OCI-LY1 (cell line): Measurements from ENCODE around the gene COQ9.

Experiments
- H2AFZ ChIP-seq: fragments of 200-600 bp; sonication (generic), shearing (Covaris generic); 2 replicates; pipeline ENCODE4 v1.6.0; 2014; ENCODE audit warnings: antibody characterized with exemption, mild to moderate bottlenecking, low read length
- H3F3A ChIP-seq: fragments of 200-600 bp; sonication (generic), shearing (Covaris generic); 2 replicates; pipeline ENCODE4 v1.6.0; 2014; ENCODE audit warnings: mild to moderate bottlenecking, antibody characterized with exemption, low read length, moderate library complexity; ENCODE audit not compliant: insufficient read depth
- H3K27ac ChIP-seq: fragments of 200-600 bp; sonication (generic); 2 replicates; pipeline ENCODE4 v1.5.1; 2014; ENCODE audit warnings: low read length, mixed run types, mild to moderate bottlenecking, low read depth; ENCODE audit not compliant: poor library complexity, severe bottlenecking
- H3K27me3 ChIP-seq: fragments of 200-600 bp; sonication (generic); 2 replicates; pipeline ENCODE4 v1.6.0; 2014; ENCODE audit warnings: antibody characterized with exemption, mild to moderate bottlenecking, low read length, moderate library complexity; ENCODE audit not compliant: insufficient read depth
- H3K36me3 ChIP-seq: fragments of 200-600 bp; sonication (generic); 2 replicates; pipeline ENCODE4 v1.6.1; 2014; ENCODE audit warnings: mild to moderate bottlenecking, antibody characterized with exemption, low read length, moderate library complexity, mixed read lengths; ENCODE audit not compliant: insufficient read depth
- H3K4me1 ChIP-seq: fragments of 200-600 bp; sonication (generic); 2 replicates; pipeline ENCODE4 v1.5.1; 2014; ENCODE audit warnings: mild to moderate bottlenecking, low read length, moderate library complexity; ENCODE audit not compliant: insufficient read depth, severe bottlenecking
- H3K4me2 ChIP-seq: fragments of 200-600 bp; sonication (generic), shearing (Covaris generic); 2 replicates; pipeline ENCODE4 v1.6.1; 2014; ENCODE audit warnings: low read length
- H3K4me3 ChIP-seq: fragments of 200-600 bp; sonication (generic); 2 replicates; pipeline ENCODE4 v1.5.1; 2014; ENCODE audit warnings: low read length, low read depth, mild to moderate bottlenecking, mixed read lengths; ENCODE audit not compliant: poor library complexity, severe bottlenecking
- H3K79me2 ChIP-seq: fragments of 200-600 bp; shearing (Covaris generic); 2 replicates; pipeline ENCODE4 v1.6.1; 2016; ENCODE audit warnings: mixed run types, low read length, mixed read lengths; ENCODE audit not compliant: insufficient read depth
- H3K9ac ChIP-seq: fragments of 200-600 bp; sonication (generic), shearing (Covaris generic); 2 replicates; pipeline ENCODE4 v1.6.1; 2014; ENCODE audit warnings: mild to moderate bottlenecking, low read length, mixed read lengths
- H3K9me2 ChIP-seq: fragments of 200-600 bp; sonication (generic), shearing (Covaris generic); 2 replicates; pipeline ENCODE4 v1.6.1; 2014; ENCODE audit warnings: low read depth, mild to moderate bottlenecking, low read length, mixed read lengths
- H3K9me3 ChIP-seq: fragments of 200-600 bp; shearing (Covaris generic); 2 replicates; pipeline ENCODE4 v1.6.1; 2014; ENCODE audit warnings: low read length, mixed read lengths
- H4K20me1 ChIP-seq: fragments of 200-600 bp; sonication (generic), shearing (Covaris generic); 2 replicates; pipeline ENCODE4 v1.6.0; 2016; ENCODE audit warnings: mild to moderate bottlenecking, low read length; ENCODE audit not compliant: insufficient read depth
- EZH2 ChIP-seq: fragments of 200-600 bp; sonication (generic), shearing (Covaris generic); IDR thresholded peaks from 2 replicates; pipeline ENCODE4 v1.8.0; 2017; ENCODE audit warnings: borderline replicate concordance, mixed run types, mild to moderate bottlenecking, antibody characterized with exemption, low read length, moderate library complexity, mixed read lengths
- TF ChIP-seq, protein P1 (sequence below): fragments of 200-600 bp; sonication (generic), shearing (Covaris generic); IDR thresholded peaks from 2 replicates; pipeline ENCODE4 v1.5.1; 2017; ENCODE audit warnings: mild to moderate bottlenecking, antibody characterized with exemption, low read length, moderate library complexity, mixed read lengths

Gene COQ9

DNA sequence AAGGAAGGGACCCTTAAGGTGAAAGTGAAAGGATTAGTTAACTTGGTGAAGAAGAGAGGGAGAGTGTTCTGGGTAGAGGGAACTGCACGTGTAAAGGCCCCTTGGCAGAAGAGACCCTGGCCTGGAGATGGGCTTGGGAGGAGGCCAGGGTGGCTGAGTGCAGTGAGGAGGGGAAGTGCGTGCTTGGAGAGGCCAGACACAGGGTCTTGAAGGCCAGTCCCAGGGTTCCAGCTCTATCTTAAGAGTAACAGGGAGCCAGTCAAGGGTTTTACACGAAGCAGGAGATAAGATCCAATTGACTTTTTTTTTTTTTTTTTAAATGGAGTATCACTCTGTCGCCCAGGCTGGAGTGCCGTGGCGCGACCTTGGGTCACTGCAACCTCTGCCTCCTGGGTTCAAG is 54.2 kb downstream of the COQ9 start:
- H3F3A ChIP-seq = no peaks in the 10 kb centered on the region
- H3K4me2 ChIP-seq = no peak overlapping the region
- peaks cover 6% of the 10 kb centered on the region; the same call in 1 of the 2 replicates for H3K27me3 ChIP-seq

DNA sequence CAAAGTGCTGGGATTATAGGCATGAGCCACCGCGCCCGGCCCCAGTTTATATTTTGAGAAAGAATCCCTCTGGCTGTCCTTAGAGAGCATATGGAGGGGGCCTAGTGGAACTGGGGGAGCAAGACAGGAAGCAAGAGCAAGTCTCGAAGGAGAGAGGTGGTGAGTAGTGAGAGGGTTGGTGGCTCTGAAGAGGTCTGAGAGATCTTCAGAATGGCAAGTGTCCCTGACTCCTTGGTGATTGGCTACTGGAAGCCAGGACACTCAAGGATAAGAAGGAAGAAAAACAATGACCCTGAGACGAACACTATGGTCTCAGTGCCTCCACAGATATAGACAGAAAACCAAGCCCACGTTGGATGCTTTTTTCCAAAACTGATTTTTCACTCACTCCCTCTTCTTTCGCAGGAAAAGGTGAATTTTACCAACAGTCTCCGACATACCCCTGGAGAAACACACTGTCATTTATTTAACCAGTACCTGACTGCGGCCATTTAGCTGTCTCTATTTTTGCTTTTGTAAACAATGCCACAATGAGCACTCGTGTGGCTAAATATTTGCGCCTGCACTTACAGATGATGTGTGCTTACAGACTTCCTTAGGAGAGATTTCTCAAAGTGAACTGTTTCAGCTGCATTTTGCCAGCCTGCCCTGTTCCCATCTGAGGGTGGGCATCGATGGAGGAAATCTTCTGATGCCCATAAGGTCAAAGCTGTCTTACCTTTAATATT is 54.9 kb downstream of the COQ9 start:
- Histone ChIP-seq H3K36me3 (no peaks in the 10 kb centered on the region), H4K20me1 (no peaks in the 10 kb centered on the region), H3K9ac (no peak overlapping the region), H3K79me2 (no peaks in the 10 kb centered on the region), H3K9me3 (no peaks in the 10 kb centered on the region), H2AFZ (no peak overlapping the region), H3K4me1 (no peaks in the 10 kb centered on the region), H3K27me3 (peaks cover 9% of the 10 kb centered on the region; the same call in 1 of the 2 replicates), H3F3A (no peaks in the 10 kb centered on the region), H3K9me2 (no peaks in the 10 kb centered on the region), H3K4me3 (no peak overlapping the region), H3K27ac (no peak overlapping the region), H3K4me2 (no peak overlapping the region)
- TF ChIP-seq EZH2 = no peak
- TF ChIP-seq, protein P1, sequence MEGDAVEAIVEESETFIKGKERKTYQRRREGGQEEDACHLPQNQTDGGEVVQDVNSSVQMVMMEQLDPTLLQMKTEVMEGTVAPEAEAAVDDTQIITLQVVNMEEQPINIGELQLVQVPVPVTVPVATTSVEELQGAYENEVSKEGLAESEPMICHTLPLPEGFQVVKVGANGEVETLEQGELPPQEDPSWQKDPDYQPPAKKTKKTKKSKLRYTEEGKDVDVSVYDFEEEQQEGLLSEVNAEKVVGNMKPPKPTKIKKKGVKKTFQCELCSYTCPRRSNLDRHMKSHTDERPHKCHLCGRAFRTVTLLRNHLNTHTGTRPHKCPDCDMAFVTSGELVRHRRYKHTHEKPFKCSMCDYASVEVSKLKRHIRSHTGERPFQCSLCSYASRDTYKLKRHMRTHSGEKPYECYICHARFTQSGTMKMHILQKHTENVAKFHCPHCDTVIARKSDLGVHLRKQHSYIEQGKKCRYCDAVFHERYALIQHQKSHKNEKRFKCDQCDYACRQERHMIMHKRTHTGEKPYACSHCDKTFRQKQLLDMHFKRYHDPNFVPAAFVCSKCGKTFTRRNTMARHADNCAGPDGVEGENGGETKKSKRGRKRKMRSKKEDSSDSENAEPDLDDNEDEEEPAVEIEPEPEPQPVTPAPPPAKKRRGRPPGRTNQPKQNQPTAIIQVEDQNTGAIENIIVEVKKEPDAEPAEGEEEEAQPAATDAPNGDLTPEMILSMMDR = no peak

More for the DNA sequence above, 54.2 kb downstream of the COQ9 start:
- Histone ChIP-seq H3K4me3 (no peak overlapping the region), H3K9ac (no peak overlapping the region), H3K79me2 (no peaks in the 10 kb centered on the region), H3K36me3 (no peaks in the 10 kb centered on the region), H4K20me1 (no peaks in the 10 kb centered on the region), H3K9me2 (no peaks in the 10 kb centered on the region), H2AFZ (no peak overlapping the region), H3K4me1 (no peaks in the 10 kb centered on the region), H3K9me3 (no peaks in the 10 kb centered on the region), H3K27ac (no peak overlapping the region)
- no peak for TF ChIP-seq EZH2
- TF ChIP-seq, protein P1 = no peak

GRCh38 chr16:57503366-57503765 is 56.1 kb downstream of the COQ9 start:
- TF ChIP-seq, protein P1 = no peak
- TF ChIP-seq EZH2 = no peak
- Histone ChIP-seq H2AFZ (no peak overlapping the region), H4K20me1 (no peaks in the 10 kb centered on the region), H3K9me3 (no peaks in the 10 kb centered on the region), H3K27me3 (peaks cover 9% of the 10 kb centered on the region; the same call in 1 of the 2 replicates), H3K4me2 (no peak overlapping the region), H3K4me1 (no peaks in the 10 kb centered on the region), H3K27ac (no peak overlapping the region), H3K36me3 (no peaks in the 10 kb centered on the region), H3K79me2 (no peaks in the 10 kb centered on the region), H3F3A (no peaks in the 10 kb centered on the region), H3K9ac (no peak overlapping the region), H3K4me3 (no peak overlapping the region), H3K9me2 (no peaks in the 10 kb centered on the region)
